RWPE2 (cell line): ENCODE data around the gene SSX2IP.

Experiments
- ATAC-seq: fragments of 200-7000 bp; cut with Tn5 transposase; 3 replicates; pipeline ENCODE4 v1.9.1; 2021; ENCODE audit warnings: low read depth
- DNase-seq: peaks from one replicate; pipeline ENCODE4 v3.0.0-alpha.2; 2020; ENCODE audit warnings: low spot score
- H3K27ac ChIP-seq: fragments of 450-650 bp; 2 replicates; pipeline ENCODE4 v1.5.1; 2017; ENCODE audit warnings: mild to moderate bottlenecking; ENCODE audit not compliant: poor library complexity, severe bottlenecking
- H3K27me3 ChIP-seq: fragments of 250-450 bp; sonication (Bioruptor Pico); 2 replicates; pipeline ENCODE4 v1.5.1; 2021; ENCODE audit warnings: mild to moderate bottlenecking, moderate library complexity; ENCODE audit not compliant: insufficient read depth, poor library complexity, severe bottlenecking
- H3K36me3 ChIP-seq: fragments of 250-450 bp; sonication (Bioruptor Pico); 2 replicates; pipeline ENCODE4 v1.5.1; 2020; ENCODE audit warnings: low read depth, mild to moderate bottlenecking, moderate library complexity
- H3K4me1 ChIP-seq: fragments of 250-450 bp; sonication (Bioruptor Pico); 2 replicates; pipeline ENCODE4 v1.5.1; 2021; ENCODE audit warnings: mild to moderate bottlenecking, moderate library complexity; ENCODE audit not compliant: insufficient read depth, poor library complexity, severe bottlenecking
- H3K4me3 ChIP-seq: fragments of 250-450 bp; sonication (Bioruptor Pico); 2 replicates; pipeline ENCODE4 v1.5.1; 2021; ENCODE audit warnings: mild to moderate bottlenecking, moderate library complexity; ENCODE audit not compliant: severe bottlenecking
- H3K9me3 ChIP-seq: fragments of 250-450 bp; sonication (Bioruptor Pico); 2 replicates; pipeline ENCODE4 v1.5.1; 2021; ENCODE audit warnings: mild to moderate bottlenecking, moderate library complexity; ENCODE audit not compliant: severe bottlenecking
- CTCF ChIP-seq: fragments of 450-650 bp; IDR thresholded peaks from one replicate; pipeline ENCODE4 v1.5.1; 2017; ENCODE audit warnings: mild to moderate bottlenecking, moderate library complexity; ENCODE audit not compliant: poor library complexity, severe bottlenecking

The SSX2IP gene

GRCh38 chr1:84613887-84614286 is 76.4 kb downstream of the SSX2IP start:
- no peak overlapping the region for H3K27ac ChIP-seq
- no peaks in the 10 kb centered on the region for H3K4me1 ChIP-seq
- no peaks in the 10 kb centered on the region for H3K27me3 ChIP-seq
- DNase-seq (no peak), ATAC-seq (no peak)
- H3K4me3 ChIP-seq = no peak overlapping the region
- no peaks in the 10 kb centered on the region for H3K36me3 ChIP-seq
- no peak for TF ChIP-seq CTCF
- H3K9me3 ChIP-seq = no peaks in the 10 kb centered on the region

DNA sequence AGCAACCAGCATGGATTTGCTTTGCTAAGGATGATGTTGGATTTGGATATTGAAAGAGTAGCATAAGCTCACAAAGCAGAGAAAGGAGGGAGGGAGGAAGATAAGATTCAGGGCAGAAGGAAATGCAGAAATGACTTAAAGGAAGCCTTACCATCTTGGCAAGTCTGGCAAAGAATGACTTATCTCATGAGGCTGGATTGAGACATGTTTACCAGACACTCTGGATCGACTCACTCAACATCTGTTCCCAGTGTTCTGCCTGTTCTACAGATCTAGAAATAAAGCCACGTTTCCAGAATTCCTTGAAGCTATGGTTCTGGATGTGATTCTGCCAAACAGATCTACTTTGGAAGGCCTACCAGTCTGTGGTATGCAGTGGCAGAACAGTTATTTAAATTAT is 77.2 kb downstream of the SSX2IP start:
- ATAC-seq (no peak), DNase-seq (no peak)
- no peak for TF ChIP-seq CTCF
- no peaks in the 10 kb centered on the region for H3K27me3 ChIP-seq
- H3K4me1 ChIP-seq = no peaks in the 10 kb centered on the region
- H3K27ac ChIP-seq = no peak overlapping the region
- no peak overlapping the region for H3K4me3 ChIP-seq
- H3K9me3 ChIP-seq = no peaks in the 10 kb centered on the region
- no peaks in the 10 kb centered on the region for H3K36me3 ChIP-seq

DNA sequence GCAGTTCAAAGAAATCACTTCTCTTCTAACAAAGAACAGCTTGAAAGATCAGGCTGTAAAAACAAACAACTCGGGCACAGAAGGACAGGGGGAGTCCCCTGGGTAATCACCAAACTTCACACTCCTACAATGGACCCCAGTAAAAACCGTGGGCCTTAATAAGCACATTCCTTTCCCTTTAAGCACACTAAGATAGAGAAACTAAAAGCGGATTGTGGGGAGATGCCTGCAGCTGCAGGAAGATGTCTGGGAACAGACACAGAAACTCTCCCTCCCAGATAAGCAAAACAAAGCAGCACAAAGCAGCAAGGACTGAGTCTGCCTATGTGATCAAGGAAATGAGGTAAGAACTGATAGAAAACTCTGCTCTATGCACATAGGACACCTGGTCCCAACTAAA is 78.5 kb downstream of the SSX2IP start:
- Histone ChIP-seq H3K9me3 (no peaks in the 10 kb centered on the region), H3K27ac (no peak overlapping the region), H3K4me3 (no peak overlapping the region), H3K36me3 (no peaks in the 10 kb centered on the region), H3K4me1 (no peaks in the 10 kb centered on the region), H3K27me3 (no peaks in the 10 kb centered on the region)
- DNase-seq (no peak), ATAC-seq (no peak)
- no peak for TF ChIP-seq CTCF

GRCh38 chr1:84611091-84611490 is 79.2 kb downstream of the SSX2IP start:
- H3K36me3 ChIP-seq = no peaks in the 10 kb centered on the region
- no peak for ATAC-seq
- no peak for TF ChIP-seq CTCF
- H3K4me1 ChIP-seq = no peaks in the 10 kb centered on the region
- no peaks in the 10 kb centered on the region for H3K9me3 ChIP-seq
- DNase-seq = no peak
- no peak overlapping the region for H3K27ac ChIP-seq
- no peaks in the 10 kb centered on the region for H3K27me3 ChIP-seq
- H3K4me3 ChIP-seq = no peak overlapping the region

- no peaks in the 10 kb centered on the region for H3K36me3 ChIP-seq
- peaks cover 13% of the 10 kb centered on the region for H3K9me3 ChIP-seq
- no peak overlapping the region for H3K4me3 ChIP-seq
- H3K27me3 ChIP-seq = no peaks in the 10 kb centered on the region
- TF ChIP-seq CTCF = no peak
- no peaks in the 10 kb centered on the region for H3K4me1 ChIP-seq
- DNase-seq (no peak), ATAC-seq (no peak)
- H3K27ac ChIP-seq = no peak overlapping the region
Measured at GRCh38 chr1:84606977-84607376, 83.3 kb downstream of the SSX2IP start.
